Endothelial cell of umbilical vein (primary cell): ENCODE measurements around the gene SIM1.

Source experiments
- CTCF ChIP-seq, 2 donors: IDR thresholded peaks; 1 replicate in 1 of 2; 2 replicates in 1 of 2; pipeline ENCODE4 v1.5.1; 2011; ENCODE audit warnings: low read length in 2 of 2, mild to moderate bottlenecking in 2 of 2, moderate library complexity in 2 of 2, control low read depth in 1 of 2, inconsistent platforms in 1 of 2, low read depth in 1 of 2; ENCODE audit not compliant: insufficient read depth in 1 of 2; ENCODE audit errors: extremely low read depth in 1 of 2
- EZH2 ChIP-seq: IDR thresholded peaks from 2 replicates; pipeline ENCODE4 v1.6.1; 2012; ENCODE audit warnings: borderline replicate concordance, low read depth, mild to moderate bottlenecking, moderate library complexity, low read length, inconsistent platforms; ENCODE audit not compliant: severe bottlenecking
- MYC ChIP-seq: IDR thresholded peaks from one replicate; pipeline ENCODE4 v1.6.1; 2011; ENCODE audit warnings: mild to moderate bottlenecking, low read depth, low read length

GRCh38 chr6:100504786-100505737 is 40.3 kb upstream of the SIM1 start:
- TF ChIP-seq EZH2 (no peak), CTCF (IDR thresholded peaks at IDR 0.05; ENCODE audit: extremely low read depth in 1 of 2, insufficient read depth in 1 of 2, low read depth in 1 of 2, low read length in 2 of 2) (no peak), MYC (no peak)
